SU-DHL-6 (cell line): ENCODE results near the gene UBASH3A.

ENCODE experiments used
- H2AFZ ChIP-seq: fragments of 200-600 bp; sonication (generic); 2 replicates; pipeline ENCODE4 v1.6.1; 2014; ENCODE audit warnings: low read depth, mild to moderate bottlenecking, moderate library complexity, mixed read lengths, antibody characterized with exemption, low read length; ENCODE audit not compliant: severe bottlenecking
- H3F3A ChIP-seq: fragments of 200-600 bp; shearing (Covaris generic); 2 replicates; pipeline ENCODE4 v1.6.0; 2016; ENCODE audit warnings: antibody characterized with exemption, mild to moderate bottlenecking; ENCODE audit not compliant: insufficient read depth
- H3K27ac ChIP-seq: fragments of 200-600 bp; sonication (generic); 2 replicates; pipeline ENCODE4 v1.5.1; 2016; ENCODE audit warnings: low read depth, mild to moderate bottlenecking, low read length, moderate library complexity, mixed read lengths
- H3K27me3 ChIP-seq: fragments of 200-600 bp; sonication (generic), shearing (Covaris generic); 2 replicates; pipeline ENCODE4 v1.6.0; 2014; ENCODE audit warnings: mild to moderate bottlenecking, low read length
- H3K36me3 ChIP-seq: fragments of 200-600 bp; sonication (generic); 2 replicates; pipeline ENCODE4 v1.6.1; 2014; ENCODE audit warnings: mild to moderate bottlenecking, low read length, mixed read lengths
- H3K4me2 ChIP-seq: fragments of 300-600, 200-600 bp; shearing (Covaris generic), sonication (generic); 2 replicates; pipeline ENCODE4 v1.6.0; 2014; ENCODE audit warnings: low read length, low read depth, mild to moderate bottlenecking; ENCODE audit not compliant: poor library complexity, severe bottlenecking
- H3K4me3 ChIP-seq: fragments of 200-600 bp; sonication (generic); 2 replicates; pipeline ENCODE4 v1.5.1; 2014; ENCODE audit warnings: antibody characterized with exemption, low read length, mild to moderate bottlenecking, mixed read lengths; ENCODE audit not compliant: insufficient read depth, poor library complexity, severe bottlenecking
- H3K79me2 ChIP-seq: fragments of 200-600 bp; sonication (generic); 2 replicates; pipeline ENCODE4 v1.6.1; 2014; ENCODE audit warnings: mild to moderate bottlenecking, low read length, moderate library complexity; ENCODE audit not compliant: insufficient read depth
- H3K9ac ChIP-seq: fragments of 200-600 bp; sonication (generic); 2 replicates; pipeline ENCODE4 v1.7.0; 2014; ENCODE audit warnings: mild to moderate bottlenecking, low read length
- H3K9me2 ChIP-seq: fragments of 200-600 bp; sonication (generic); replicated peaks from 2 replicates; pipeline ENCODE4 v1.6.1; 2014; ENCODE audit warnings: low read length; ENCODE audit not compliant: insufficient read depth
- H3K9me3 ChIP-seq: fragments of 200-600 bp; sonication (generic); 2 replicates; pipeline ENCODE4 v1.6.1; 2014; ENCODE audit warnings: low read length, mixed read lengths; ENCODE audit not compliant: insufficient read depth
- H4K20me1 ChIP-seq: fragments of 200-600 bp; sonication (generic); 2 replicates; pipeline ENCODE4 v1.6.1; 2014; ENCODE audit warnings: low read depth, mild to moderate bottlenecking, antibody characterized with exemption, low read length, moderate library complexity, mixed read lengths
- CTCF ChIP-seq: fragments of 200-600 bp; sonication (generic); IDR thresholded peaks from one replicate; pipeline ENCODE4 v1.5.1; 2017; ENCODE audit warnings: antibody characterized with exemption, mild to moderate bottlenecking, low read length, moderate library complexity; ENCODE audit not compliant: insufficient read depth, poor library complexity, severe bottlenecking
- EZH2phosphoT487 ChIP-seq: fragments of 200-600 bp; sonication (generic), shearing (Covaris generic); conservative IDR thresholded peaks from 2 replicates; pipeline ENCODE4 v1.6.1; 2018; ENCODE audit warnings: mild to moderate bottlenecking, antibody characterized with exemption, low read length, moderate library complexity, mixed read lengths

UBASH3A gene

GRCh38 chr21:42366292-42367010 is 37.3 kb upstream of the UBASH3A start, which contains the start of gene TFF1:
TFF1 (minus strand) TSS chr21:42366535; CDS start chr21:42366495, 40 bp downstream.
- no peaks in the 10 kb centered on the region for H3K27me3 ChIP-seq
- H2AFZ ChIP-seq: no peak within 1 kb of the TSS
- no peaks in the 10 kb centered on the region for H4K20me1 ChIP-seq
- H3K9me3 ChIP-seq: no peaks in the 10 kb centered on the region
- TF ChIP-seq CTCF (no peak), EZH2phosphoT487 (no peak)
- no peak within 1 kb of the TSS for H3K4me3 ChIP-seq
- H3K4me2 ChIP-seq: no peak within 1 kb of the TSS
- no peaks in the 10 kb centered on the region for H3K36me3 ChIP-seq
- no peaks in the 10 kb centered on the region for H3K9me2 ChIP-seq
- no peak within 1 kb of the TSS for H3K27ac ChIP-seq
- no peaks in the 10 kb centered on the region for H3F3A ChIP-seq
- no peaks in the 10 kb centered on the region for H3K79me2 ChIP-seq
- no peak within 1 kb of the TSS for H3K9ac ChIP-seq

- no peak overlapping the region for H2AFZ ChIP-seq
- no peaks in the 10 kb centered on the region for H4K20me1 ChIP-seq
- H3K4me3 ChIP-seq: no peak overlapping the region
- TF ChIP-seq CTCF (no peak), EZH2phosphoT487 (no peak)
- H3K27ac ChIP-seq: no peak overlapping the region
- H3K27me3 ChIP-seq: no peaks in the 10 kb centered on the region
- no peak overlapping the region for H3K9ac ChIP-seq
- no peaks in the 10 kb centered on the region for H3K36me3 ChIP-seq
- H3K4me2 ChIP-seq: no peak overlapping the region
- H3F3A ChIP-seq: no peaks in the 10 kb centered on the region
- H3K9me2 ChIP-seq: no peaks in the 10 kb centered on the region
- H3K79me2 ChIP-seq: no peaks in the 10 kb centered on the region
- H3K9me3 ChIP-seq: no peaks in the 10 kb centered on the region
Observed at GRCh38 chr21:42367367-42368165, 36.1 kb upstream of the UBASH3A start.

GRCh38 chr21:42369821-42370220 is 33.9 kb upstream of the UBASH3A start:
- no peaks in the 10 kb centered on the region for H3K9me3 ChIP-seq
- no peaks in the 10 kb centered on the region for H3K9me2 ChIP-seq
- TF ChIP-seq EZH2phosphoT487: no peak
- no peak for TF ChIP-seq CTCF
- no peaks in the 10 kb centered on the region for H3F3A ChIP-seq
- H3K79me2 ChIP-seq: no peaks in the 10 kb centered on the region
- H3K4me2 ChIP-seq: no peak overlapping the region
- H3K4me3 ChIP-seq: no peak overlapping the region
- no peaks in the 10 kb centered on the region for H3K27me3 ChIP-seq
- H2AFZ ChIP-seq: no peak overlapping the region
- no peaks in the 10 kb centered on the region for H4K20me1 ChIP-seq
- H3K27ac ChIP-seq: no peak overlapping the region
- no peaks in the 10 kb centered on the region for H3K36me3 ChIP-seq
- no peak overlapping the region for H3K9ac ChIP-seq
